ENCODE data around the gene SNU13.

DNA sequence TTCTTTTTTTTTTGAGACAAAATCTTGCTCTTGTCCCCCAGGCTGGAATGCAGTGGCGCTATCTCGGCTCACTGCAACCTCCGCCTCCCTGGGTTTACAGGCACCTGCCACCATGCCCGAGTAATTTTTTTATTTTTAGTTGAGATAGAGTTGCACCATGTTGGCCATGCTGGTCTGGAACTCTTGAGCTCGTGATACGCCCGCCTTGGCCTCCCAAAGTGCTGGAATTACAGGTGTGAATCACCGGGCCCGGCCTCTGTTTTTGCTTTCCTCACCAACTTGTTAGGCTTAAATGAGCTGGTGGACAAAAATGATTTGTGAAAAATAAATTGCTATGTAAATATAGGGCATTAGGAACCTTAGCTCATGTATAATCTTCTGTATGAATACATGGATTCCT lies 14.1 kb upstream of the SNU13 start:
- TF ChIP-seq, protein P1, sequence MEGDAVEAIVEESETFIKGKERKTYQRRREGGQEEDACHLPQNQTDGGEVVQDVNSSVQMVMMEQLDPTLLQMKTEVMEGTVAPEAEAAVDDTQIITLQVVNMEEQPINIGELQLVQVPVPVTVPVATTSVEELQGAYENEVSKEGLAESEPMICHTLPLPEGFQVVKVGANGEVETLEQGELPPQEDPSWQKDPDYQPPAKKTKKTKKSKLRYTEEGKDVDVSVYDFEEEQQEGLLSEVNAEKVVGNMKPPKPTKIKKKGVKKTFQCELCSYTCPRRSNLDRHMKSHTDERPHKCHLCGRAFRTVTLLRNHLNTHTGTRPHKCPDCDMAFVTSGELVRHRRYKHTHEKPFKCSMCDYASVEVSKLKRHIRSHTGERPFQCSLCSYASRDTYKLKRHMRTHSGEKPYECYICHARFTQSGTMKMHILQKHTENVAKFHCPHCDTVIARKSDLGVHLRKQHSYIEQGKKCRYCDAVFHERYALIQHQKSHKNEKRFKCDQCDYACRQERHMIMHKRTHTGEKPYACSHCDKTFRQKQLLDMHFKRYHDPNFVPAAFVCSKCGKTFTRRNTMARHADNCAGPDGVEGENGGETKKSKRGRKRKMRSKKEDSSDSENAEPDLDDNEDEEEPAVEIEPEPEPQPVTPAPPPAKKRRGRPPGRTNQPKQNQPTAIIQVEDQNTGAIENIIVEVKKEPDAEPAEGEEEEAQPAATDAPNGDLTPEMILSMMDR (conservative IDR thresholded peaks at IDR 0.05; ENCODE audit: low read depth, low read length) = no peak
- TF ChIP-seq EZH2 (IDR thresholded peaks at IDR 0.05; ENCODE audit: borderline replicate concordance, low read depth, low read length, poor library complexity, severe bottlenecking) = no peak
